Activated CD4-positive, CD25-positive, alpha-beta regulatory T cell (primary cell): Measurements from ENCODE around the gene PRLR.

Experiments used
- DNase-seq, 4 experiments: peaks; one replicate each; lab custom pipeline; 2025; lab: John Stamatoyannopoulos, UW

Gene PRLR

DNA sequence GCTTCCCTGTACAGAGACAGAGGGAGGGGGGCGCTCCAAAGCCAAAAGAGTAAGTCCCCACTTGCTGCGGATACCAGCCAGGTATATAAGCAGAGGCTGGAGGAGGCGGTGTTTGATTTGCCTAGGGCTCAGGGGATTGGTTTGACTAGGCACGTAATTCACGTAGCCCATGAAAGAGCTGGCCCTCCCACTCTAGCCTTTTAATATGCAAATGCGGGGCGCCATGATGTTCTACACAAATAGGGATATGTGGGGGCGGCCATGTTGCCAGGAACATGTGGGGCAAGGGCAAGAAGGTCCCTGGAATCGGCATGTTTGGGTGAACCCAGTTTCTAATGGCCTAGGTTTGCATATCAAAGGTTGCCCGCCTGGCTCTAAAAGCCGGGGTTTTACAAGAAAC lies 3.3 kb upstream of the PRLR start:
- DNase-seq, result no peak

DNA sequence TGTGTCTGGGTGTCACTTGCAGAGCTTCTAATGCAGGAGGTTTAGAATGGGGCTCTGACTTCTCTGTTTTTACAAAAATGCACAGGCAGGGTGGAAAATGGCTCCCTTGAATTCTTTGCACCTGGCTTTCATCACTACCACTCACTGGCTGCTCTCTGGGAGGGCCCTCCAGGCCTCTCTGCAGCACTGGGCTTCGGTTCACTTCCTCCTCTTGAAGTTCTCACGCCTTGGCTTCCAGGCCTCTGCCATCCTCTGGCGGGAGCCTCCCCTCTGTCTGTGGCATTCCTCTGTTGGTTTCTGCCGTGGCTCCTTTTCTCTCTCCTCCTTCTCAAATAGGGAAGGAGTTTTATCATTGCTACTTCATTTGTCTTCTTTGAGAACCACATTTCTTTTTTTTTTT lies 2.8 kb upstream of the PRLR start:
- DNase-seq, result no peak

GRCh38 chr5:35232124-35232523 lies 1.8 kb upstream of the PRLR start:
- DNase-seq, result no peak

- no peak for DNase-seq
Measured at GRCh38 chr5:35229076-35230037, 930 bp downstream of the PRLR start.

DNA sequence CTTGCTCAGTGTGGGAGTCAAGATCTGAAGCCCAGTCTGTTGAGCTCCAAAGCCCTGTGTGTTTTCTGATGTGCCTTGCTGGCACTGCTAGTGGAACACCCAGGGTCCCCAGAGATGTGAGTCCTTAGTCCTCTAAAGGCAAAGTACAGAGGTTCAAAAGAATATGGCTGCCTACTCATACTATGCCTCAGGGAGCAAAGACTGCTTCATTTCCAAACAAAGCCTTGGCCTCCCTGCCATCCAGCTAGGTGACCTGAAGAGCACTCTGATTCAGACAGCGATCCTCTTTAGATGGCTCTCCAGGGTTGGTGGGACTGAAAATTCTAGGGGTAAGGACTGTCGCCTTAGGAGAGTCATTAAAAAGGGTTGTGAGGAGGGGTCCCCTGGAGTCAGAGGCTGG lies 2.0 kb downstream of the PRLR start:
- no peak for DNase-seq

DNA sequence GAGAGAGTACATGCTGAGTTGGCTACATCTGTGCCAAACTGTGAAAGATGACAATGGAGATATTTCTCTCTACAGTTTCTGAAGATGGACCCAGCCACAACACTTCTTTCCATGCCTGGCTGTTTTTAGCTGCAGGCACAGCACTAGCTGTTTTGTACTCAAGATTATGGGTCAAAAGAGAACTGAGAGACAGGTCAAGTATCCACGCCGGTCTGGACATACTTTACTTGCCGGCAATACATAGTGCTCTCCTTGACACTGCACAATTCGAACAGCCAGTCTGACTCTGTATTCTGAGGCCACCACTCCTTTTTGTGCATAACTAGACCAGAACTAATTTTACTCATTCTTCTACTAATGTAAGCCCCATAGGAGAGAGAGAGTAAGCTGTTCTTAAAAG lies 2.6 kb downstream of the PRLR start:
- no peak for DNase-seq

- DNase-seq, result no peak
Measured at GRCh38 chr5:35223787-35224395, 6.4 kb downstream of the PRLR start.

- no peak for DNase-seq
Measured at GRCh38 chr5:35220967-35221366, 9.3 kb downstream of the PRLR start.

DNA sequence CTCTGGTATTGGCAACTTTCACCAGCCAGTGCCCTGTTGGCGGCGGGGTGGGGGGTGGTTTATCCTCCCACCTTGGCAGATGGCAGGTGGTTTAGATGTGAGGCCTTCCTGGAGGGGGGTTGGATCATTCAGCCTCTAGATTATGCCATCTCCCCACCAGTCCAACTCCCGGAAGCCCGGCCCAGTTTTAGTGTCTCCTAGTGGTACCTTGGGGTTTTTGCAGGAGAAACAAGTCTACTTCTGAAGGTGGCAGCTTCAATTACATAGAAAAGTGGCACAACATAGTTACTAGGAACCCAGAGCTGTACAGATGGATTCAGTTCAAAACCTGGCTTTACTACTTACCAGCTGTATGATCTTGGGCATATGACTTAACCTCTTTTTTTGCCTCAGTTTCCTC lies 11.3 kb downstream of the PRLR start:
- DNase-seq, result no peak

DNA sequence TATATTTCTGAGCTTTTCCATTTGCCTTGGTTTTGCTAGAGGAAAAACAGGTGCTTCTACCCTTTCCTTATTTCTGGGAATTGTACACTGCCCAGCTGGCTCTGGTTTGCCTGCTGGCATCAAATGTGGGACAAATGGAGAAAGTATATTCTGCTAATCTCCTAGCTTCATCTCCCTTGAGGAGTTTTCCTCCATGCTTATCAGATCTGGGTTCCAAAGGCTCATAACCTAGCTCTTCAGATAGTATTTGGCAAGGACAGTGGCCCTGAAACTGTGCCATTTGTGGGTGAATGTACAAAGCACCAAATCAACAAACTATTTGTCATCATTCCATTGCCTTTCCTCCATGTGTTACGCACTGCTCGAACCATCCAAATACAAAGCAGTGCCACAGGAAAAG lies 16.2 kb downstream of the PRLR start:
- DNase-seq, result no peak

DNA sequence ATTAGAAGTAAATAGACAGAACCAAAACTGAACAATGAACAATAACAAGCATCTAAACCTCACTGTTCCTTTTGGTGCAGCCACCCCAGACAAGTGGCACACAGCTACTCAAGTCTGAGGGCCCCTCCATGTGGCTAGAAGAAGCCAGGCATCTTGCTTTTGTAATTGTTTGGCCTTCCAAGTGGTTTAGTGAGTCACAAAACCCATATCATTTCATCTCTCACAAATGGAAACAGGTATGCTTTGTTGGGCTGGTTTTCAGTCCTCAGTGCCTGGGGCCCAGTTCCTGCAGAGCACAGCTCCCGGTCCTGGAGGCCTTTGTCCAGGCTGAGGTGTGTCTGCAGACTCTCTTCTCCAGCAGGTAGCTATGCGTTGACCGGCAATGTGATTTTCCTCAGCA lies 16.7 kb downstream of the PRLR start:
- DNase-seq, result no peak

DNA sequence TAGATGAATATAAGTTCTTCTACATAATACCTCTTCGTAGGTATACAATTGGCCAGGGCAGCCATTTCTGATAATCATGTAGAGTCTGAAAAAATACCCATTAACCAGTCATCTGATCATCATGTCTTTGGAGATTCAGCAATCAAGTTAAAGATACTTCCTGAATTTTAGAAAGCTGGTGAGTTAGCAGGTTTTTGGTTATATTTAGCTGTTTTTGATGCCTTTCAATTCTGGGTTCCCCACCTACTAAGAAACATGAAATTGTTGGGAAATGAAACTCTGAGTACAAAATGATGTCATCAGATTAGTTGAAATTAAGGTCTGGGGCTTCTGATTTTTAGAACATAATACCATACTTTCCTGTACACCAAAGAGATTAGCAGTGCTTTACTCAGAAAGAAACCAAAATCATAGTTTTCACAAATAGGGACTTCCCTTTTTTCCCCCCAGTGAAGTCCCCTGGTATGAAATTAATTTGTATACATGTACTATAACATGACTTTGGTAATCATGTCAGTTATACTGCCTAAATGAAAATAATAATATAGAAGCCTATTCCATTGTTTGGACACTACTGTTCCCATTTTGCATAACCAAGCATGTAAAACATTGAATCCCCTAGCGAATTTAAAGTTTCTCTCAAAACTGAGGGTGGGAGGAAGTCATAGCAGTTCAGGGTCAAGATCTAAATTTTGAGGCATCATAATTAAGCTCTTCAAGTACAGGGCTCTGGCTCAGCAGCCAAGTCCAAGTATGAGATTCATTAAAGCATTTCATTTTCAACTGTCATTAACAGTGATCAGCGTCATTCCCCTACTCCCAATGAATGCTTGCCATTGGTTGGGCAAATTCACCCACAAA lies 17.9 kb downstream of the PRLR start:
- no peak for DNase-seq

DNA sequence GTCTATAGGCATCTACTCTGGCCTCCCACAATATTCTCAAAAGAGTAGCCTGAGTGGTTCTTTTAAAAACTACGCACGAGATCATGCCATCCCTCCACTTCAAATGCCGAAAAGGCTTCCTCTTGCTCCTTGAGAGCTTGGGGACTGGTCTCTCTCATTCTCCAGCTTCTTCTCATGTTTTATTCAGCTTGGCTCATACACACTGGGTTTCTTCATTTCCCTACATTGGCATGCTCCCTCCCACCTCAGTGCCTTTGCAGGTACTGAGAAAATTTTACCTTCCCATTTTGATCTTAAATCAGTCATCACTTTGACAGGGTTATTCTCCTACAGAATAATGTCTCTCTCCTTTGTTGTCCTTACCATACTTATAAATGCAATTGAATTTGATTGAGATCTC lies 20.4 kb downstream of the PRLR start:
- DNase-seq, result no peak

DNA sequence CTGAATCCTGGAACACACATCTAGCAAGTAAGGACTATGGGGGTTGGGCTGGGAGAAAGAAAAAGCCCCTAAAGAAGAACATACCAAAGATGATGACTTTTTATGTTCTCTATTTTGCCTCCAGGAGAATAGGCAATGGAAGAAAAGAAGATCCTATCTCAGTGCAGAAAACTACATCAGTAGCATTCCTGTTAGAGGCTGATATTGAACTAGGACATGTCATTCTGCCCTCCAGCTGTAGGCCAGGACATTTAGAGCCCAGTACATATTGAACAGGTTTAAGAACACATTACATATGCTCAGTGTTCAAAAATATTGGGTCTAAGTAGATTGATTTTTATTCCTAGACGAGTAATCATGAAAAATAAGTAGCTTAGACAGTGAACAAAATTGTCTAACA lies 24.7 kb downstream of the PRLR start:
- DNase-seq, result no peak

DNA sequence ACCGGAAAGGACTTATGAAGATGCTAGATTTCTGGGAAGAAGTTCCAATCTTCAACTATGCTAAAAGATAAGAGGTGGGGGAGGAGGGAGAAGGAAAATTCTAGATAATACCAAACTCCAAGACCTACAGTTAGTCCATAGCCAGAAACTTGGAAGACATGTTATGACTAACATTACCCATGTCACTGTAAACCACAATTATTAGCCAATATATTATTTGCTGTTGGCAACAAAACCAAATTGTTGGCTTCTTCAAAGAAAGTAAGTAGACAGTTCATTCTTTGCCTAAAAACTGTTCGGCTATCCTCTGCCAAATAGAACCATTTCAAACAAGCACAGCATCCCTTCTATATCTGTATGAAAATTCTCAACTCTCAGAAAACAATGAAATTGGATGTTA lies 25.1 kb downstream of the PRLR start:
- DNase-seq, result no peak

GRCh38 chr5:35203403-35203802 lies 26.9 kb downstream of the PRLR start:
- no peak for DNase-seq

DNA sequence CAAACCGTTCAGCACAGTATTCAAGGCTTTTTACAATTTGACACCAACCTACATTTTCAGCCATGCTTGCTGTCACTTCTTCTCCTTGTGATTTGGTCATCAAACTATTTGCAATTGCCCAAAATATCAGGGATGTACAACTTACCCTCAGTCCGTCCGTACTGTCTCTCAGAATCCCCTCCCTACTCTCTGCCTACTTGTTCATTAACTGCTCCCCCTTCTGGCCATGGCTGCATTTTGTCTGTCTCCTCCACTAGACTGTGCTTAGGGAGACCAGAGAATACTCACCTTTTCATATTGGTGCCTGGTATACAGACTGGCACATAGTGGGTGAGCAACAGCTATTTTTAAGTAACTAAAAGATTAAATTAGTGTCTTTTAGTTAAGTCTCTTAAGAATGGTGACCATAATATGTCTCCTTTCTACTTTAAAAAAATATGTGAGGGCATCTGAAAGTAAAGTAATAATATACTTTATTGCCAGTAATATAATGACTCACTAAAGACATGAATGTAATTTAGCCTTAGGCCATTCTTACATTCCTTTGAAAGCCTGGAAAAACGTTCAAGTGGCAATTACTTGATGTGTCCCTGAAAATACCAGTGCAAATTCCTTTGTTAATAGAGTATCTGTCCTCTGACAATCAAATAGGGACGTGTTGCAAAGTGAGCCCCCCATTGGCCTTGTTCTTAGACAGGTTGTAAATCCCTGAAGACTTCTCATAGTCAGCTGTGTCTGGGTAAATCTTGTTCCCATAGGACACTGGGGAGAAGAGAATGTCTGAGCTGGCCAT lies 27.8 kb downstream of the PRLR start:
- DNase-seq, result no peak

GRCh38 chr5:35201291-35201690 lies 29.0 kb downstream of the PRLR start:
- DNase-seq, result no peak

DNA sequence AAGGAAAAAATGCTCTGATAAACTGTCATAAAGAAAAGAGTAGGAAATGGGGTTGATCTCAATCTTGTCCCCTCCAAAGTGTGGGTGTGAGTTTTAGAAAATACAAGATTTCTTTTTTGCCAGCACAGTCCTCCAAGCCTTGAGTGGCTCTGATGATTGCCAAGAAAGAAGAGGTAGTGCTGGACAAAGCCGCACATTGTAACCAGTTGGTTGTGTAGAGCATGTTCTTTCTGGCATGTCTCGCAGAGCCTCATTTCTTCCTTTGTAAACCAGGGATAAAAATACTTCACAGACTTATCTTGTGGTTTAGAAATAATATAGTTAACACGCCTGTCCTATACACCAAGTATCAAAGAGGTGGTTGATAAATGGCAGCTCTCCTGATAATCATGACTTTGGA lies 30.4 kb downstream of the PRLR start:
- no peak for DNase-seq

DNA sequence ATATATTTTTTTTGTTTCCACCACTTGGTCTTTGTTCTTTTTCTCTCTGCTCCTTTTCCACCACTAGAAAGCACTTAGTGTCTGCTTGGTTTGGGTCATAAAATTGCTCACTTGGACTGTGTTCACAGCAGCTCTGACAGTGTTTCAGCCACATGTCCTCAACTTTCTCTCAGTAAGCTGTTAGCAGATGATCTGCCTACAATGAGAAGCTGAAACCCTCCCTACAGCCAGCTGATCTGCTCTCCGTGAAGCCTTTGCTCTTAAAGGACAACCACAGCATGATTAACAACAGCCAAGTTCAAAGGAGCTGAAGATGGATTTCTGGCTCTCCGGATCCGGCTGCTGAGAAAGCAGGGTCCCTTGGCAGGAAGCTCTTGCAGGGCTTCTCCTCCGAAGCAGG lies 31.6 kb downstream of the PRLR start:
- DNase-seq, result no peak

GRCh38 chr5:35198075-35198474 lies 32.2 kb downstream of the PRLR start:
- no peak for DNase-seq

DNA sequence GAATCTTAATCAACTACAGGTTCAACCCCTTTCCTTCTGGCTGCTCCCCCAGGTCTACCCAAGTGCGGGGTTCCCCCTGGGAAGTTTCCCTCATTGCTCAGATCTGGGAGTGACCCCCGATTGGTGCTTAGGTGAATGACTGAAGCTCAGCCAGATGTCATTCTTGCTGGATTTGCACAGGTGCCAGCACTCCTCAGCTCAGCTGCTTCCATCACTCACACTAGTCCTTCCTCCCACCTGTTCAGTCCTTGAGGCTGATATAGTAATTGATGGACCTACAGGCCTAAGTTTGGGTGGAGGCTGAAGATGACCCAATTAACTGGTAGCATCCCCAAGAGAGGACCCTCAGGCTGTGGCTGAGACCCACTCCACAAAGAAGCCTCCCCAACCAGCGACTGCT lies 32.9 kb downstream of the PRLR start:
- DNase-seq, result no peak
